ELF-1 (cell line): ENCODE measurements around the gene PRKD3.
"Not testable (repeated sequence)": the region's sequence is repeated elsewhere in the genome, so short reads cannot be mapped to it uniquely, and the experiment has no call there.

Source experiments
- DNase-seq: peaks from one replicate; pipeline ENCODE4 v3.0.0-alpha.2; 2016; ENCODE audit warnings: low read depth, low spot score

Gene PRKD3

GRCh38 chr2:37317746-37318145 is 6.9 kb downstream of the PRKD3 start:
- no peak for DNase-seq

- DNase-seq: no peak
Observed at GRCh38 chr2:37316181-37316580, 8.5 kb downstream of the PRKD3 start.

- no peak for DNase-seq
Observed at GRCh38 chr2:37315364-37315763, 9.3 kb downstream of the PRKD3 start.

- no peak for DNase-seq
Observed at GRCh38 chr2:37307500-37307899, 17.1 kb downstream of the PRKD3 start.

- DNase-seq: no peak
Observed at GRCh38 chr2:37306024-37306423, 18.6 kb downstream of the PRKD3 start.

- DNase-seq: no peak
Observed at GRCh38 chr2:37302701-37303252, 21.9 kb downstream of the PRKD3 start.

GRCh38 chr2:37301408-37301807 is 23.2 kb downstream of the PRKD3 start:
- DNase-seq: no peak

GRCh38 chr2:37300578-37300977 is 24.1 kb downstream of the PRKD3 start:
- DNase-seq: no peak

- no peak for DNase-seq
Observed at GRCh38 chr2:37300146-37300545, 24.5 kb downstream of the PRKD3 start.

- no peak for DNase-seq
Observed at GRCh38 chr2:37297632-37298031, 27.0 kb downstream of the PRKD3 start.

GRCh38 chr2:37295469-37296073 is 29.1 kb downstream of the PRKD3 start:
- no peak for DNase-seq

- DNase-seq: not testable (repeated sequence)
Observed at GRCh38 chr2:37294858-37295257, 29.8 kb downstream of the PRKD3 start.

GRCh38 chr2:37291680-37292079 is 33.0 kb downstream of the PRKD3 start:
- no peak for DNase-seq

- no peak for DNase-seq
Observed at GRCh38 chr2:37287966-37288365, 36.7 kb downstream of the PRKD3 start.

- no peak for DNase-seq
Observed at GRCh38 chr2:37284381-37284780, 40.3 kb downstream of the PRKD3 start.

- no peak for DNase-seq
Observed at GRCh38 chr2:37283207-37283606, 41.4 kb downstream of the PRKD3 start.

- no peak for DNase-seq
Observed at GRCh38 chr2:37282746-37283145, 41.9 kb downstream of the PRKD3 start.

GRCh38 chr2:37281916-37282315 is 42.7 kb downstream of the PRKD3 start:
- DNase-seq: no peak

GRCh38 chr2:37276291-37276690 is 48.3 kb downstream of the PRKD3 start:
- no peak for DNase-seq
